SJSA1 (cell line): ENCODE results near the gene RIC1. TPM values are rescaled to one million over a fixed set of nuclear protein-coding genes. Genes with fewer than 3 reads are reported as not detected.
"Not testable (repeated sequence)": the region's sequence is repeated elsewhere in the genome, so short reads cannot be mapped to it uniquely, and the experiment has no call there.

ENCODE experiments used
- DNase-seq, 2 experiments: peaks; one replicate each; pipeline ENCODE4 v3.0.0-alpha.2; 2015 to 2020; ENCODE audit warnings: low spot score in 2 of 2, low read depth in 1 of 2
- H3K27ac ChIP-seq: fragments of 250-450 bp; sonication (Bioruptor Pico); 2 replicates; pipeline ENCODE4 v1.5.1; 2020; ENCODE audit warnings: mild to moderate bottlenecking, moderate library complexity
- H3K27me3 ChIP-seq: fragments of 250-450 bp; sonication (Bioruptor Pico); replicated peaks from 2 replicates; pipeline ENCODE4 v1.5.1; 2020; ENCODE audit warnings: mild to moderate bottlenecking, moderate library complexity
- H3K36me3 ChIP-seq: fragments of 250-450 bp; sonication (Bioruptor Pico); 2 replicates; pipeline ENCODE4 v1.5.1; 2020; ENCODE audit warnings: mild to moderate bottlenecking
- H3K4me1 ChIP-seq: fragments of 250-450 bp; sonication (Bioruptor Pico); replicated peaks from 2 replicates; pipeline ENCODE4 v1.6.1; 2021; ENCODE audit warnings: mild to moderate bottlenecking
- H3K4me3 ChIP-seq: fragments of 250-450 bp; sonication (Bioruptor Pico); 2 replicates; pipeline ENCODE4 v1.5.1; 2020; ENCODE audit warnings: mild to moderate bottlenecking
- H3K9me3 ChIP-seq: fragments of 250-450 bp; sonication (Bioruptor Pico); replicated peaks from 2 replicates; pipeline ENCODE4 v1.5.1; 2020; ENCODE audit warnings: mild to moderate bottlenecking
- total RNA-seq: library from RNA; depleted of rRNA; stranded (reverse); fragments of >200 nt; shearing (Covaris generic); gene quantifications from 2 replicates; pipeline ENCODE4 v1.2.3, GENCODE V29; 2014

The RIC1 gene
- total RNA-seq, 1 experiment from 2014 or later: 35.0 TPM

DNA sequence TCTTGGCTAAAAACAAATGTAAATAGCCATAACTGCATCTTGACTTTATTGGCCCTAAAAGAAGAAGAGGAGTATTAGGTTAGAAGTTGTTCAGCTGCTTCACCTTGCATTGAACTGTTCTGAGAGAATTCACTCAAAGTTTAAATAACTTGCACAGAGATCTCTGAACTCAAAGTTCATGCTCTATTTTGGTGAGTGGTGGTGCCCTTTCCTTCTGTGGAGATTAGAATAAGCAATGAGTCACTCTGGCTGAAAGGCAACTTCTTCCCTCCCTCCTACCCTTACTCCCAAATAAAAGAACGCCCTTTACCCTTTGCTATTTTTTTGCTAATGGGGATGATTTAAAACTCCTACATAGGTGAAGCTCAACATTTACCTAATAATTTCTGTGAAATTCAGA, 155.1 kb downstream of the RIC1 start:
- Histone ChIP-seq H3K27me3 (no peaks in the 10 kb centered on the region), H3K4me3 (no peak overlapping the region), H3K9me3 (no peaks in the 10 kb centered on the region), H3K36me3 (peaks cover 12% of the 10 kb centered on the region), H3K27ac (no peak overlapping the region), H3K4me1 (peaks cover 7% of the 10 kb centered on the region)
- DNase-seq: no peak

DNA sequence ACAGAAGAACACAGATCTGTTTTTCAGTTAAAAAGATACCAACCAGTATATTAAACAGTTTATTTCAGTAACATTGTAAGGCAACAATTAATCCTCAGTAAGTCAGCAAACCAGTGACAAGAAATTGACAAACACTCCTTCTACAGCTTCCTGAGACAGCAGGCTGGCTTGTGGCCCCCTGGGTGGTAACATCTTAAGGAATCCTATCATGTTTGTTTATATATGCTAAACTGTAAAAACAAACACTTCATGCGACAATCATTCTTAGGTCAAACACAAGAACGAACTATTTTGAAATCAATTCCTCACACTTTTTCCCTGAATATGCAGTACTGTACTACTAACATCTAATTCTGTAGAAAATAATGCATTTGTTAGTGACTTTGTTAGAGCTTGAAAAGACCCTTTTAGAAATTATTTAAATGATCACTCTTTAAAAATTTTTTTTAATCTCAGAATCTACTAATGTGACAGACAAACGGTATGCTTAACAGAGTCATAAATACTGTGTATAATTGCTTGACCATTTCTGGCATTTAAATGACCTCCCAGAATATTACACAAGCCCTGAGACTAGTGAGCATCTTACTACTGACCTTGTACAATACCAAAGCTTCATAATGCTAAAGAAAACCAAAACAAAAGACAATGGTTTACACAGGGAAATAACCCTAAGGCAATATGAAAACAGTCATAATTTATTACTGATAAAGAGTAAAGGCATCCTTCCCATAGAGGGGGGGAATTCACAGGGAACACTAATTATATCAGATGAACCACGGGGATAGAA, 155.8 kb downstream of the RIC1 start:
- peaks cover 7% of the 10 kb centered on the region for H3K4me1 ChIP-seq
- H3K36me3 ChIP-seq: peaks cover 8% of the 10 kb centered on the region
- H3K27me3 ChIP-seq: no peaks in the 10 kb centered on the region
- no peaks in the 10 kb centered on the region for H3K9me3 ChIP-seq
- H3K27ac ChIP-seq: no peak overlapping the region
- no peak overlapping the region for H3K4me3 ChIP-seq
- DNase-seq: peak; percentile 12 to 36

DNA sequence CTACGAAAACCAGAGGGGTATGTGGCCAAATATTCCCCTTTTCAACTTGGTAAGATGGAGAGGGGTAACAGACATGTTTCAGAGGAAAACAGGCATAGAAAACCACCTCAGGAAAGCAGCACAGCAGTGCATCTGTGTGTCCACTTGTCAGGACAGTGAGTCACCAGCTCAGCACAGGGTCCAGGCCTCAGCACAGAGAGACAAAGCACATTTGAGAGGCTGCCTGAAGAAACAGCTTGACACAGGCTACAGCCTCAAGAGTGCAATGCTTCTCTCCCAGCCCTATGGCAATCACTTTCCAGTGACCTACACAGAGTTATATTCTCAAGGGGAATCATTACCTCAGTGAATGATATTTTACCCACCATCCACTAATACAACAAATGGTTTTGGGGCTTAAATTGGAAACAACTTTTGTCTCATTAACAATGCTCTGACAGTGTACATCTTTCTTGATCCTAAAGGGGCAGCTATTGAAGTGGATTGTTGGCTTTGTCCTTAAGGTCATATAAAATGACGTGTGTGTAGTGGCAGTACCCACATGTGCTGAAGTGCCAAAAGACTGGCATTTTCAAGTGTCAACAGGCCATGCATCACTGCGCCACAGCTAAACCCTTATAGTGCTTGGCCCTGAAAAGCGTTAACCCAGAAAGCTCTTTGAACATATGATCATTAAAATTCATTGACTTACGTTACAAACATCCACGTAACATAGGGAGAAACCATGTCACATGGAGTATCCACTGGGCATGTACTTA, 157.6 kb downstream of the RIC1 start:
- Histone ChIP-seq H3K27me3 (no peaks in the 10 kb centered on the region), H3K4me3 (no peak overlapping the region), H3K4me1 (peaks cover 7% of the 10 kb centered on the region), H3K36me3 (no peaks in the 10 kb centered on the region), H3K9me3 (no peaks in the 10 kb centered on the region), H3K27ac (no peak overlapping the region)
- DNase-seq: no peak

DNA sequence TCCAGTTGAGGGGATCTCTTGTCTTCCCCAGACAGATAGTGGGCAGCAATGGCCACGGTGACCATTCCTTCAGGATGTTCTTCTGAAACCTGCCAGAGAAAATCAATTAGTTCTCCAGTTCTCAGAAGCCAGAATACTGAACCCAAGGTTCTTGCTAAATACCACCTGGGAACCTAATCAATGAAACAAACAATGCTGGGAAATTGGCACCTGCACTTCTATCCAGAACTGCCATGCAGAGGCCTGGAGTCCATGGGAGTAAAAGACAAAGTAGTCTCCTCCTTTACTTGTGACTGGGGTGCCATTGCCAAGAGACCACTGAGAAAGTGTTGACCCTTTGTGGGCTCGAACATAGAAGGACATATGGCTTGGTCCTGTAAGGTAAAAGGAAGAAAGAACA, 158.3 kb downstream of the RIC1 start:
- H3K36me3 ChIP-seq: no peaks in the 10 kb centered on the region
- H3K27ac ChIP-seq: no peak overlapping the region
- no peak for DNase-seq
- H3K27me3 ChIP-seq: no peaks in the 10 kb centered on the region
- H3K9me3 ChIP-seq: no peaks in the 10 kb centered on the region
- no peak overlapping the region for H3K4me3 ChIP-seq
- H3K4me1 ChIP-seq: peaks cover 7% of the 10 kb centered on the region

DNA sequence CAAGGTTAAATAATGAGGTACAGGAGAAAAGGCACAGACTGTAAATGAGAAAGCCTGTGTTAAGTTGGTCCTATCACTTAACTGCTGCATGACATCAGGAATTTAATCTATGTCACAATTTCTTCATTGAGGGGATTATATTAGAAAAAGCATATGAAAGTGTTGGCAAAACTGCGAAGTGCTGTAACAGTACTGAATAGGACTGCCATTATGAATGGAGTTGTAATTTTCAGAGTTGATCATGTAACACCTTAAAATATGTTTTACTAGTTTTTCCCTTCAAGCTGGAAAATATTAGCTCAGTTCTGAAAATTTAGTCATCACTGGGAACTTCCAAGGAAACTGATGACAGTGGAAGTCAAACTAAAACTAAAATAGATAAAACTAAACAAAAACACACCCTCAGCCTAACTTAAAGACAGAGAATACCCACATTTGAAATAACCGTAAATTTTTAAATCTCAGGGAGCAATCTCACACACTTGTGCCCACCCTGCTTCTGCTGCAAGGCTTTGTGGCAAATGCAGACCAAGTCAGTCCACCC, 158.9 kb downstream of the RIC1 start:
- H3K36me3 ChIP-seq: no peaks in the 10 kb centered on the region
- no peak for DNase-seq
- H3K27ac ChIP-seq: no peak overlapping the region
- H3K4me1 ChIP-seq: peaks cover 7% of the 10 kb centered on the region
- H3K4me3 ChIP-seq: no peak overlapping the region
- H3K9me3 ChIP-seq: no peaks in the 10 kb centered on the region
- no peaks in the 10 kb centered on the region for H3K27me3 ChIP-seq

DNA sequence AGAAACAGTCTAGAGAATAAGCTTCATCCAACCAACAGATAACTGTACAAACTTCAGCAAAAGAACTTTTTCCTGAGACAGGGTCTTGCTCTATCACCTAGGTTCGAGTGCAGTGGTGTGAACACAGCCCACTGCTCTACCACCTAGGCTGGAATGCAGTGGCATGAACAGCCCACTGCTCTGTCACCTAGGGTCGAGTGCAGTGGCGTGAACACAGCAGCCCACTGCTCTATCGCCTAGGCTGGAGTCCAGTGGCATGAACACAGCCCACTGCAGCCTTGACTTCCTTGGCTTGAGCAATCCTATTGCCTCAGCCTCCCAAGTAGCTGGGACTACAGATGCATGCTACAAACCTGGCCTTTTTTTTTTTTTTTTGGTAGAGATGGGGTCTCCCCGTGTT, 160.6 kb downstream of the RIC1 start:
- no peak overlapping the region for H3K4me3 ChIP-seq
- no peaks in the 10 kb centered on the region for H3K27me3 ChIP-seq
- peaks cover under 1% of the 10 kb centered on the region; the same call in 1 of the 2 replicates for H3K4me1 ChIP-seq
- H3K27ac ChIP-seq: no peak overlapping the region
- no peaks in the 10 kb centered on the region for H3K9me3 ChIP-seq
- H3K36me3 ChIP-seq: no peaks in the 10 kb centered on the region
- no peak for DNase-seq

DNA sequence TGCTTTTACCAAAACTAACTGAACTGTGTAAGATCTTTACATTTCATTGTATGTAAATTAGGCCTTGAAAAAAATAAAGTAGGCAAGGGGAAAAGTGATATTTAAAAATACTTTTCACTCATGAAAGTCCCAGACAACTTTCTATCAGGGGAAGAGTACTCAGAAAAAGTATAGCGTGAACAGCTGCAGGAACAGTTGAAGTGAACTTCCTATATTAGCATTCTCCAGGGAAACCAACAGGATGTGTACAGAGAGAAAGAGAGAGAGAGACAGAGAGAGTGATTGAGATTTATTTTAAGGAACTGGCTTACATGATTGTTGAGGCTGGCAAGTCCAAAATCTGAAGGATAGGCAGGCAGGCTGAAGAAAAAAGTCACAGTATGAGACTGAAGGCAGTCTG, 162.0 kb downstream of the RIC1 start:
- no peak for DNase-seq

DNA sequence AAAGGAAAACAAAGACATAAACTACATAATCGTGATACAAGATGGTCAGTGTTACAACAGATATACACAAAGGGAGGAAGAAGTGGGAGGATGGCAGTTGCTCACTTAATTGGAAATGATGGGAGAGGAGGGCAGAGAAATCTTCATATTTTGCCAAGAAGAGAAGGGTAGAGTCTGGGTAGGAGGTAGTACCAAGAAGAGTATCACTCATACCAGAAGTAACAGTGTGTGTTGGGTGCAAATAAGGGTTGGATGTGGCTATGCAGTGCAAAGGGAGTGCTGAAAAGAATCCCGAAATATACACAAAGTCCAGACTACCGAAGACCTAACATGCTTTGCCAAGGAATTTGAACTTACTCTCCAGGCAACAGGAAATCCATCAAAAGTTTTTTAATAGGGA, 163.0 kb downstream of the RIC1 start:
- Histone ChIP-seq H3K9me3 (no peaks in the 10 kb centered on the region), H3K4me1 (no peaks in the 10 kb centered on the region), H3K27me3 (no peaks in the 10 kb centered on the region), H3K36me3 (no peaks in the 10 kb centered on the region), H3K4me3 (no peak overlapping the region), H3K27ac (no peak overlapping the region)
- DNase-seq: no peak

More for the DNA sequence above, 162.0 kb downstream of the RIC1 start:
- Histone ChIP-seq H3K9me3 (no peaks in the 10 kb centered on the region), H3K36me3 (no peaks in the 10 kb centered on the region), H3K27me3 (no peaks in the 10 kb centered on the region), H3K4me1 (no peaks in the 10 kb centered on the region), H3K4me3 (no peak overlapping the region), H3K27ac (no peak overlapping the region)

DNA sequence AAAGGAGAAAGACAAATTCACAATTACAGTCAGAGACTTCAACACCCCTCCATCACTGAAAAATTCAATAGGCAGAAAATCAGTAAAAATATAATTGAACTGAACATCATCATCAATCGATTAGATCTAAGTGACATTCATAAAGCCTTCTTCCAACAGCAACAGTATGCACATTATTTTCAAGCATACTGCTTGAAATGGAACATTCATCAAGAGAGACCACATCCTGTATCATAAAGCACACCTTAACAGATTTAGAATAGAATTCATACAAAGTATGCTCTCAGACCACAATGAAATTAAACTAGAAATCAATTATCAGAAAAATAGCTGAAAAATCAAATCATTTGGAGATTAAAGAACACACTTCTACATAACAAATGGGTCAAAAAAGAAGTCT, 164.9 kb downstream of the RIC1 start:
- Histone ChIP-seq H3K27me3 (no peaks in the 10 kb centered on the region), H3K36me3 (no peaks in the 10 kb centered on the region), H3K27ac (no peak overlapping the region), H3K9me3 (no peaks in the 10 kb centered on the region), H3K4me1 (no peaks in the 10 kb centered on the region), H3K4me3 (no peak overlapping the region)
- DNase-seq: no peak

DNA sequence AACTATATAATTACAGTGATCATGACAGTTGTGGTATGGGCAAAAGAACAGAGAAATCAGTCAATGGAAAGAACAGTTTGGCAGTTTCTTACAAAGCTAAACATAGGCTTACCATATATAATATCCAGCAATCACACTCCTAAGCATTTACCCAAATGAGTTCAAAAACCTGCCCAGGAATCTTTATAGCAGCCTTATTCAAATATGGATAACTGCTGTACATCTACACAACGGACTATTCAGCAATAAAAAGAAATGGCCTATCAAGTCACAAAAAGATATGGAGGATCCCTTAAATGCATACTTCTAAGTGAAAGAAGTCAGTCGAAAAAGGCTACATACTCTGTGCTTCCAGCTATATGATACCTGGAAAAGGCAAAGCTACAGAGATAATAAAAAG, 167.4 kb downstream of the RIC1 start:
- Histone ChIP-seq H3K36me3 (no peaks in the 10 kb centered on the region), H3K9me3 (no peaks in the 10 kb centered on the region), H3K4me1 (no peaks in the 10 kb centered on the region), H3K27ac (no peak overlapping the region), H3K27me3 (no peaks in the 10 kb centered on the region), H3K4me3 (no peak overlapping the region)
- no peak for DNase-seq

DNA sequence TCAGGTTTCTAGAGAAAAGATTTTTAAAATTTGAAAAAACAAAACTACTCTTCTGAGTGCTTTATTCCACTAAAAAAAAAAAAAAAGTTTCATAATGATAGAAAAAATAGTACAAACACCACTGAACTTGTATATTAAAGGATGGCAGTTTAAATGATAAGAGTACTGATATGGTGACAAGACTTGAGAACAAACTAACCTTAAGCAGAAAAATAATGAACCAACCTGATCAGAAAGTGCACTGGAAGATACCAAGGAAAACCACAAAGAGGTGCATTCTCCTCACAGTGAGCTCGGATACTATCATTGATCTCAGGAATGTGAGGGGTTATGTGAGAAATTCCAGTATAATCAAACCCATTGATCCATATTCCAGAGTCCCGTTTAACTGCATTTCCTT, 169.7 kb downstream of the RIC1 start:
- Histone ChIP-seq H3K9me3 (no peaks in the 10 kb centered on the region), H3K36me3 (no peaks in the 10 kb centered on the region), H3K27me3 (no peaks in the 10 kb centered on the region), H3K4me3 (no peak overlapping the region), H3K27ac (no peak overlapping the region), H3K4me1 (no peaks in the 10 kb centered on the region)
- no peak for DNase-seq

DNA sequence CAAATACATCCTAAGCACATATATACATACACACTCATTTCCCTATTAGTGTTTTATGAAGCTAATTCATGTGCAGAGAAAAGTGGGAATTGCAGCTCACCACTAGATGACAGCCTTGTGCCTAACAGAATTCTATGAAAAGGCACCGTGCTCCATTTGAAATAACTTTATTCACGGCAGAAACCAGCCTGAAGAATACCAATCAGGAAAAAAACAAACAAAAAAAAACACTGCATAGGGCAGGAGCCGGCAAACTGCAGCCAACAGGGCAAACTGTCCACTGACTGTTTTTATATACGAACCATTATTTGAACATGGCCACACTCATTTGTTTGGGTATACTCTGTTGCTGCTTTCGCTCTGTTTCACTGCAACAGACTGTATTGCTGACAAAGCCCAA, 170.4 kb downstream of the RIC1 start:
- Histone ChIP-seq H3K27me3 (no peaks in the 10 kb centered on the region), H3K27ac (no peak overlapping the region), H3K9me3 (no peaks in the 10 kb centered on the region), H3K4me3 (no peak overlapping the region), H3K4me1 (no peaks in the 10 kb centered on the region), H3K36me3 (no peaks in the 10 kb centered on the region)
- peak in 1 of 2 experiments; percentile 14 for DNase-seq

DNA sequence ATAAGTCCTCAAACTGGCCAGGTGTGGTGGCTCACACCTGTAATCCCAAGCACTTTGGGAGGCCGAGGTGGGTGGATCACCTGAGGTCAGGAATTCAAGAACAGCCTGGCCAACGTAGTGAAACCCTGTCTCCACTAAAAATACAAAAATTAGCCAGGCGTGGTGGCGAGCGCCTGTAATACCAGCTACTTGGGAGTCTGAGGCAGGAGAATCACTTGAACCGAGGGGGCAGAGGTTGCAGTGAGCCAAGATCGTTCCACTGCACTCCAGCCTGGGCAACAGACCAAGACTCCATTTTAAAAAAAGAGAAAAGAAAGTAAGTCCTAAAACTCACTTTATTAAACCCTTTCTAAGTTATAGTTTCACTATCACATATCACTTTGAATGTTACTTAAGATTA, 171.5 kb downstream of the RIC1 start:
- H3K36me3 ChIP-seq, H3K4me1 ChIP-seq, DNase-seq, H3K9me3 ChIP-seq, H3K27ac ChIP-seq, H3K27me3 ChIP-seq, H3K4me3 ChIP-seq: not testable (repeated sequence)

DNA sequence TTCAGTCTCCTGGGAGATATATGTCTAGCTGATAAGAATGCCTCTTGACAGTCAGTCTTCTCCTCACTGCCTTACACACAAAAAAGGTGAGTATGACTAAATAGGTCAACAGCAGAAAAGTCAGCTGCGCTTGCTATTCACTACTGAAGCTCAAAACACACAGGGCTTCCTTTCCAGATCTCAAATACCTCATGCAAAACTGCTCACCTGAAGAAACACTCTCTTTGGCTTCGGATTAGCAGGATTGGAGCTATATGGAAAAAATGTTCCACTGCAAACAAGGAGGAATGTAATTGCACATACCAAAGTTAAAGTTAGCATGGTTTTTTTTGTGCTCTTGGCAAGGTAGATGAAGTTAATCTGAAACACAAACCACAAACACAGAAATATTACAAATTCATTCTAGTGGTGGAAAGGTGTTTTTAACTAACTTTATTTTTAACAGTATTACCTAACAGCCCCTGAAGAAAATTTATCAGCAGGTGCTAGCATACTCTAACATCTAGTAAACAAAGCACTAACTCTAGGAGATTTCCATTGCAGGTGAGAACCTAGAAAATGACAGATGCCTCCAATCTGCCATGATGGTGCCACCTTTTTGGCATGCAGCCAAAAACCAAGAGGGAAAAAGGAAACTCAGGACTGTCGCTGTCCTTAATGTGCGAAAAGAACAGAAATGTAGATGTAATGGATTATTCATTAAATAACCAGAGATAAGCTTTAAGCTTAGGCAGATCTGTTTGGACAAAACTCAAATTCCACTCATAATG, 172.2 kb downstream of the RIC1 start:
- H3K4me1 ChIP-seq: no peaks in the 10 kb centered on the region
- H3K27ac ChIP-seq: no peak overlapping the region
- no peaks in the 10 kb centered on the region for H3K27me3 ChIP-seq
- no peaks in the 10 kb centered on the region for H3K9me3 ChIP-seq
- H3K4me3 ChIP-seq: no peak overlapping the region
- H3K36me3 ChIP-seq: no peaks in the 10 kb centered on the region
- DNase-seq: no peak
